Tibial artery (tissue), 4 donors: ENCODE results near the gene PDIA5.

Experiments used
- DNase-seq, 2 donors: peaks; one replicate each; pipeline ENCODE4 v3.0.0-alpha.2; 2019
- H3K27ac ChIP-seq, 2 donors: fragments of 200-600 bp; sonication (generic) in 1 of 2; 1 replicate in 1 of 2; 2 replicates in 1 of 2; pipeline ENCODE4 v1.5.1; 2018 to 2019; ENCODE audit warnings: mild to moderate bottlenecking in 1 of 2
- H3K27me3 ChIP-seq, 2 donors: fragments of 200-600 bp; sonication (generic) in 1 of 2; one replicate each; pipeline versions ENCODE4 v1.5.1 to v1.6.0; 2016 to 2019
- H3K36me3 ChIP-seq, 3 donors: fragments of 200-600 bp; sonication (generic) in 2 of 3; one replicate each; pipeline ENCODE4 v1.5.1; 2016 to 2019; ENCODE audit warnings: mild to moderate bottlenecking in 2 of 3
- H3K4me1 ChIP-seq, 4 donors: fragments of 200-600 bp; sonication (generic) in 2 of 4; 1 replicate in 3 of 4; 2 replicates in 1 of 4; pipeline ENCODE4 v1.5.1; 2016 to 2019
- H3K4me3 ChIP-seq, 2 donors: fragments of 200-600 bp; sonication (generic) in 1 of 2; 1 replicate in 1 of 2; 2 replicates in 1 of 2; pipeline ENCODE4 v1.5.1; 2018 to 2019; ENCODE audit warnings: mild to moderate bottlenecking in 2 of 2
- H3K9me3 ChIP-seq, 3 donors: fragments of 200-600 bp; sonication (generic) in 1 of 3; one replicate each; pipeline ENCODE4 v1.5.1; 2016 to 2019
- intact Hi-C: fragments of 100-400 bp; cut with DNase I; formaldehyde crosslinking; loops from one replicate; pipeline ENCODE4 v1.15.0; 2023; ENCODE audit warnings: low total_unique reads
- TF ChIP-seq, protein P1 (sequence below), 2 experiments: fragments of 200-600 bp in 1 of 2; fragments of 450-650 bp in 1 of 2; IDR thresholded peaks; one replicate each; pipeline ENCODE4 v1.5.1; 2017 to 2019; ENCODE audit warnings: antibody characterized with exemption in 2 of 2, mild to moderate bottlenecking in 1 of 2, moderate library complexity in 1 of 2

Gene PDIA5

DNA sequence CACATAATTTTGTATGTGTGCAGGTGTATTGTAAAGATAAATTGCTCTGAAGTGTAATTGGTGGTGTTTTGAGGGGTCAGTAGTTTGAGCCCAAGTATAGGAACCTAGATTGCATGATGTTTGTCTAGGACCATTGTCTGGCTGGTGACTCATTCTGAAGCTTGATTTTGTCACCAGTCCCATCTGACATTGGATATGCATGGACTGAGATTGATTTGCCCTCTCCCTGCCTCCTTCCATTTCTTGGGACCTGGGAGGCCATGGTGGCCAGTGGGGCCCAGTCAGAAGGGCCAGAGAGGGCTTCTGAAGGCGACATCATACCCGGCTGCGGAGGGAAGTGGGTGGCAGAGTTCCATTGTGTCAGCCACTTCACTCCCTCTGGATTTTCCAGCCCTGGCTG, 62.3 kb downstream of the PDIA5 start:
- no peak for DNase-seq
- Histone ChIP-seq H3K36me3 (peaks cover 24 to 81% (median 45%) of the 10 kb centered on the region in 3 donors), H3K4me1 (no peaks in the 10 kb centered on the region), H3K9me3 (no peaks in the 10 kb centered on the region), H3K27ac (no peak overlapping the region), H3K4me3 (no peak overlapping the region), H3K27me3 (no peaks in the 10 kb centered on the region)
- intact Hi-C loops = no loop called here
- TF ChIP-seq, protein P1, sequence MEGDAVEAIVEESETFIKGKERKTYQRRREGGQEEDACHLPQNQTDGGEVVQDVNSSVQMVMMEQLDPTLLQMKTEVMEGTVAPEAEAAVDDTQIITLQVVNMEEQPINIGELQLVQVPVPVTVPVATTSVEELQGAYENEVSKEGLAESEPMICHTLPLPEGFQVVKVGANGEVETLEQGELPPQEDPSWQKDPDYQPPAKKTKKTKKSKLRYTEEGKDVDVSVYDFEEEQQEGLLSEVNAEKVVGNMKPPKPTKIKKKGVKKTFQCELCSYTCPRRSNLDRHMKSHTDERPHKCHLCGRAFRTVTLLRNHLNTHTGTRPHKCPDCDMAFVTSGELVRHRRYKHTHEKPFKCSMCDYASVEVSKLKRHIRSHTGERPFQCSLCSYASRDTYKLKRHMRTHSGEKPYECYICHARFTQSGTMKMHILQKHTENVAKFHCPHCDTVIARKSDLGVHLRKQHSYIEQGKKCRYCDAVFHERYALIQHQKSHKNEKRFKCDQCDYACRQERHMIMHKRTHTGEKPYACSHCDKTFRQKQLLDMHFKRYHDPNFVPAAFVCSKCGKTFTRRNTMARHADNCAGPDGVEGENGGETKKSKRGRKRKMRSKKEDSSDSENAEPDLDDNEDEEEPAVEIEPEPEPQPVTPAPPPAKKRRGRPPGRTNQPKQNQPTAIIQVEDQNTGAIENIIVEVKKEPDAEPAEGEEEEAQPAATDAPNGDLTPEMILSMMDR (IDR thresholded peaks at IDR 0.05) = no peak

GRCh38 chr3:123129532-123129931, 62.7 kb downstream of the PDIA5 start:
- H3K27ac ChIP-seq = no peak overlapping the region
- DNase-seq = no peak
- TF ChIP-seq, protein P1 (IDR thresholded peaks at IDR 0.05) = no peak
- intact Hi-C loops = no loop called here
- no peaks in the 10 kb centered on the region for H3K9me3 ChIP-seq
- no peaks in the 10 kb centered on the region for H3K27me3 ChIP-seq
- H3K36me3 ChIP-seq = peaks cover 20 to 81% (median 41%) of the 10 kb centered on the region in 3 donors
- no peak overlapping the region for H3K4me3 ChIP-seq
- no peaks in the 10 kb centered on the region for H3K4me1 ChIP-seq

- H3K4me1 ChIP-seq = no peaks in the 10 kb centered on the region
- TF ChIP-seq, protein P1 (IDR thresholded peaks at IDR 0.05) = no peak
- no peak overlapping the region for H3K27ac ChIP-seq
- DNase-seq = no peak
- H3K36me3 ChIP-seq = peaks cover 13 to 81% (median 41%) of the 10 kb centered on the region in 3 donors
- H3K9me3 ChIP-seq = no peaks in the 10 kb centered on the region
- intact Hi-C loops = no loop called here
- no peak overlapping the region for H3K4me3 ChIP-seq
- no peaks in the 10 kb centered on the region for H3K27me3 ChIP-seq
Measured at GRCh38 chr3:123130079-123130750, 63.4 kb downstream of the PDIA5 start.

DNA sequence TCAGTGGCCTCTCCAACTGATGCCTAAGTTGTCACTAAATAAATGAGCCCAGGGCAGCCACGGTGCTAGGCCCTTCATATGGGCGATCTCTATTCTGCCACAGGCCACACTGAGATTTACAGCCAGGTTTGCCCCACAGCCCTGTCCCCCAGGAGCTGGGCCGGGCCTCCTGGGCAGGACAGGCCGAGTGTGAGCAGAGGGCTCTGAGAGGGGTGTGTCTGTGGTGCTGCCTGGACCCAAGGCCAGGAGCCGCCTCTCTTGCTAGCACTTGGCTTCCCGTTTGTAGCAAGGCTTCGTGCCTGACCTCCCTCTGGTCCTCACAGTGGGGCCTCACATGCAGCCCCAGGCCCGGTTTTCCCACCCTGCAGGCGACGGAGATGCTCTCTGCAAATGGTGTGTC, 67.8 kb downstream of the PDIA5 start:
- Histone ChIP-seq H3K4me3 (no peak overlapping the region), H3K36me3 (peaks cover 6 to 61% (median 40%) of the 10 kb centered on the region in 3 donors), H3K9me3 (no peaks in the 10 kb centered on the region), H3K4me1 (no peaks in the 10 kb centered on the region), H3K27me3 (no peaks in the 10 kb centered on the region), H3K27ac (no peak overlapping the region)
- intact Hi-C loops = no loop called here
- no peak for DNase-seq
- TF ChIP-seq, protein P1 (IDR thresholded peaks at IDR 0.05) = no peak

- H3K27ac ChIP-seq = no peak overlapping the region
- intact Hi-C loops = no loop called here
- TF ChIP-seq, protein P1 (IDR thresholded peaks at IDR 0.05) = no peak
- peaks cover 0 to 53% (median 20%) of the 10 kb centered on the region in 3 donors for H3K36me3 ChIP-seq
- no peak for DNase-seq
- H3K4me1 ChIP-seq = no peaks in the 10 kb centered on the region
- no peak overlapping the region for H3K4me3 ChIP-seq
- no peaks in the 10 kb centered on the region for H3K9me3 ChIP-seq
- no peaks in the 10 kb centered on the region for H3K27me3 ChIP-seq
Measured at GRCh38 chr3:123137001-123137400, 70.2 kb downstream of the PDIA5 start.
